PFSK-1 (cell line): Measurements from ENCODE around the gene OR1M1.

ENCODE experiments used
- FOXP2 ChIP-seq: optimal IDR thresholded peaks from 2 replicates; pipeline ENCODE3; 2011; ENCODE audit warnings: borderline replicate concordance, control low read depth, inconsistent platforms; ENCODE audit not compliant: insufficient read depth; ENCODE audit errors: extremely low read length, extremely low read depth
- POLR2AphosphoS5 ChIP-seq: IDR thresholded peaks from 2 replicates; pipeline ENCODE4 v1.6.1; 2012; ENCODE audit warnings: low read depth, mild to moderate bottlenecking, control low read depth, low read length, moderate library complexity
- SIN3A ChIP-seq: IDR thresholded peaks from 2 replicates; pipeline ENCODE4 v1.6.1; 2012; ENCODE audit warnings: mild to moderate bottlenecking, low read length, moderate library complexity, borderline replicate concordance; ENCODE audit not compliant: insufficient read depth
- TAF1 ChIP-seq: IDR thresholded peaks from 2 replicates; pipeline ENCODE4 v1.6.1; 2012; ENCODE audit warnings: low read length, control low read depth, borderline replicate concordance; ENCODE audit not compliant: insufficient read depth
- TF ChIP-seq, protein P1 (sequence below), 2 experiments: IDR thresholded peaks; 2 replicates each; pipeline versions ENCODE4 v1.6.1 to v1.8.0; 2011 to 2012; ENCODE audit warnings: low read depth in 2 of 2, low read length in 2 of 2, control low read depth in 1 of 2, inconsistent platforms in 1 of 2, mild to moderate bottlenecking in 1 of 2, moderate library complexity in 1 of 2; ENCODE audit not compliant: insufficient read depth in 1 of 2

The OR1M1 gene

DNA sequence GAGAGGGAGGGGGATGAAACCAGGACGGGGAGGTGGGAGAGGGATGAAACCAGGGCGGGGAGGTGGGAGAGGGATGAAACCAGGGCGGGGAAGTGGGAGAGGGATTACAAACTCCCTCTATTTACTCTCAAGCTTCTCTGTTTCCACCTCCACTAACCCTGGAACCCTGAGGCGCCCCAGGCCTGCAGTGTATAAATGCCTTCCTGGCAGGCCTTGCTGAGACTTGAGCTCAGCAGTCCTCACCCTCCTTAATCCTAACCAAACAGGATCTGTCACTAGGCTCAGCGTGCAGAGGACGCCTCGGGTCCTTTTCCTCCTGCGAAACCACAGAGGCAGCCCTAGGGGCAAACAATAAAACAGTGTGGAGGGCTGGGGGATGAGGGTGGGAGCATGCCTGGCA, 32.1 kb upstream of the OR1M1 start:
- TF ChIP-seq POLR2AphosphoS5 (no peak), FOXP2 (no peak), SIN3A (no peak), TAF1 (no peak)
- TF ChIP-seq, protein P1, sequence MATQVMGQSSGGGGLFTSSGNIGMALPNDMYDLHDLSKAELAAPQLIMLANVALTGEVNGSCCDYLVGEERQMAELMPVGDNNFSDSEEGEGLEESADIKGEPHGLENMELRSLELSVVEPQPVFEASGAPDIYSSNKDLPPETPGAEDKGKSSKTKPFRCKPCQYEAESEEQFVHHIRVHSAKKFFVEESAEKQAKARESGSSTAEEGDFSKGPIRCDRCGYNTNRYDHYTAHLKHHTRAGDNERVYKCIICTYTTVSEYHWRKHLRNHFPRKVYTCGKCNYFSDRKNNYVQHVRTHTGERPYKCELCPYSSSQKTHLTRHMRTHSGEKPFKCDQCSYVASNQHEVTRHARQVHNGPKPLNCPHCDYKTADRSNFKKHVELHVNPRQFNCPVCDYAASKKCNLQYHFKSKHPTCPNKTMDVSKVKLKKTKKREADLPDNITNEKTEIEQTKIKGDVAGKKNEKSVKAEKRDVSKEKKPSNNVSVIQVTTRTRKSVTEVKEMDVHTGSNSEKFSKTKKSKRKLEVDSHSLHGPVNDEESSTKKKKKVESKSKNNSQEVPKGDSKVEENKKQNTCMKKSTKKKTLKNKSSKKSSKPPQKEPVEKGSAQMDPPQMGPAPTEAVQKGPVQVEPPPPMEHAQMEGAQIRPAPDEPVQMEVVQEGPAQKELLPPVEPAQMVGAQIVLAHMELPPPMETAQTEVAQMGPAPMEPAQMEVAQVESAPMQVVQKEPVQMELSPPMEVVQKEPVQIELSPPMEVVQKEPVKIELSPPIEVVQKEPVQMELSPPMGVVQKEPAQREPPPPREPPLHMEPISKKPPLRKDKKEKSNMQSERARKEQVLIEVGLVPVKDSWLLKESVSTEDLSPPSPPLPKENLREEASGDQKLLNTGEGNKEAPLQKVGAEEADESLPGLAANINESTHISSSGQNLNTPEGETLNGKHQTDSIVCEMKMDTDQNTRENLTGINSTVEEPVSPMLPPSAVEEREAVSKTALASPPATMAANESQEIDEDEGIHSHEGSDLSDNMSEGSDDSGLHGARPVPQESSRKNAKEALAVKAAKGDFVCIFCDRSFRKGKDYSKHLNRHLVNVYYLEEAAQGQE (IDR thresholded peaks at IDR 0.05; ENCODE audit: insufficient read depth in 1 of 2, low read depth in 2 of 2, low read length in 2 of 2) = no peak

DNA sequence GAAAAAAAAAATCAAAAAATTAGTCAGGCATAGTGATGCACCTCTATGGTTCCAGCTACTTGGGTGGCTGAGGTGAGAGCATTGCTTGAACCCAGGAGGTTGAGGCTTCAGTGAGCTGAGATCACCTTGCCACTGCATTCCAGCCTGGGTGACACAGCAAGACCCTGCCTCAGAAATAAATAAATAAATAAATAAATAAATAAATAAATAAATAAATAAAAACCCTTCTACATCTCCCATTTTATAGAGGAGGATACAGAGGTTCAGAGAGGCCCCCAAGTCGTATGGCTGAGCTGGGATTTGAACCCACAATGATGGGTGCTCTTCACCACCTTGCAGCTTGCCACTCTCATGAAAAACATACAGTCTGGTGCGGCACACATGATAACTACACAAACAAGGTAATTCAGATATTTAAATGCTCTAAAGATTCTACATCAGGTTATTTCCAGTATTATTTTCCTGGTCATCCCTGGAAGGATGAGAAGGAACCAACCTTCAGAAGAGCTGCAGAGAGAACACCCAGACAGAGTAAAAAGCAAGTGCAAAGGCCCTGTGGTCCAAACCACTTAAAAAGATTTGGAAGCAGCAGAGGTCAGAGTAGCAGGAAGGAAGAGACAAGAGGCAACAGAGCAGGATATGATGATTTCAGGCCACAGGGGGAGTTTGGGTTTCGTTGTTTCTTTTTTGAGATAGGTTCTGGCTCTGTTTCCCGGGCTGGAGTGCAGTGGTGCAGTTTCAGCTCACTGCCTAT, 29.2 kb upstream of the OR1M1 start:
- TF ChIP-seq, protein P1 (IDR thresholded peaks at IDR 0.05; ENCODE audit: insufficient read depth in 1 of 2, low read depth in 2 of 2, low read length in 2 of 2) = no peak
- TF ChIP-seq FOXP2 = no peak
- no peak for TF ChIP-seq SIN3A
- TF ChIP-seq POLR2AphosphoS5 = no peak
- TF ChIP-seq TAF1 = no peak

DNA sequence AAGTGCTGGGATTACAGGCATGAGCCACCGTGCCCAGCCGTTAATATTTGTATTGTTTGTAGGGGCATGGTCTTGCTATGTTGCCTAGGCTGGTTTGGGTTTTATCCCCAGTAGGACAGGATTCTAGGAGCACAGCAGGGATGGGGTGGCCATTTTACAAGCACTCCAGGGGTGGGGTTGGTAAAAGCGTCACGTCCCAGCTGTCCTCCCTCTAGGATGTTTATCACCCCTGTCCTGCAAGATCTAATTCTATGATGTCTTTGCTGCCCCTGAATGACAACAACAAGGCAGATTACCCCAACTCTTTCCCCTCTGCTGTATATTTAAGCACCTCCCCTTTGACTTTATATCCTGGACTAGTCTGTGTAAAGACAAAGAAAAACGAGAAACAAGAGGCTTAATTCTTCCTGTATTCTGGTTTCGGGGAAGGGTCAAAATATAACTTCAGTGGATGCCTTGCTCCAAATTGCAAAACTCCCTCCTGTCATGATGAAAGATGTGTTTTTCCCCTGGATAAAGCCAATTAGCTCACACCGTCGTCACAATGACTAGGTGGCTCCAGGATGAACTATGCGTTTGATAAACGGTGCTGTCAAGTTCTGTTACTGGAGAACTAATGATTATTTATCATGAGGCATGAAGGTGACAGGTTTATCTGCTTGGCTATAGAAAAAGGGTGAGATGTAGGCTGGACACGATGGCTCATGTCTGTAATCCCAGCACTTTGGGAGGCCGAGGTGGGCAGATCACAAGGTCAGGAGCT, 27.8 kb upstream of the OR1M1 start:
- TF ChIP-seq FOXP2 (no peak), TAF1 (no peak), SIN3A (no peak), POLR2AphosphoS5 (no peak)
- TF ChIP-seq, protein P1 (IDR thresholded peaks at IDR 0.05; ENCODE audit: insufficient read depth in 1 of 2, low read depth in 2 of 2, low read length in 2 of 2) = no peak

DNA sequence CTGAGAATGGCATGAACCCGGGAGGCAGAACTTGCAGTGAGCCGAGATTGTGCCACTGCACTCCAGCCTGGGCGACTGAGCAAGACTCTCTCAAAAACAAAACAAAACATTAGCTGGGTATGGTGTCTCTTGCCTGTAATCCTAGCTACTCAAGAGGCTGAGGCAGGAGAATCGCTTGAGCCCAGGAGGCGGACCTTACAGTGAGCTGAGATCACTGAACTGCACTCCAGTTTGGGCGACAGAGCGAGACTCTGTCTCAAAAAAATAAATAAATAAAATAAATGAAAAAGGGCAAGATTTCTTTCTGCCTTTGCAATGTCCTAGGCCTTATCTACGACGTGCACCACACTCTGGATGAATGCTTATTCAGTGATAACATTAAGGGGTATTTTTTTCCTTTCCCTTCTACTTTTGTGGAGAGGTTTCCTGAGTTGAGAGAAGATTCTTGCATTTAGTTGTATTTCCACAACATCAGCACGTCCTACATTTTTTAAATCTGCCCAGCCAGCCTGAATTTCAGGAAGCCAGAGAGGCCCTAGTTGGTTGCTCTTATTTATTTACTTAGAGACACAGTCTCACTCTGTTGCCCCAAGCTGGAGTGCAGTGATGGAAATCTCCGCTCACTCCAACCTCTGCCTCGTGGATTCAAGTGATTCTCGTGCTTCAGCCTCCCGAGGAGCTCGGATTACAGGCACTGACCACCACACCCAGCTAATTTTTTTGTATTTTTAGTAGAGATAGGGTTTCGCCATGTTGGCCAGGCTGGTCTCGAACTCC, 26.1 kb upstream of the OR1M1 start:
- TF ChIP-seq SIN3A (no peak), TAF1 (no peak), POLR2AphosphoS5 (no peak), FOXP2 (no peak)
- TF ChIP-seq, protein P1 (IDR thresholded peaks at IDR 0.05; ENCODE audit: insufficient read depth in 1 of 2, low read depth in 2 of 2, low read length in 2 of 2) = no peak
